Measurements from ENCODE around the gene FNDC3B.

GRCh38 chr3:172376402-172376801, 337.0 kb downstream of the FNDC3B start:
- no peak for TF ChIP-seq ZC3H11A (IDR thresholded peaks at IDR 0.05)
- no peak for TF ChIP-seq POLR2AphosphoS2 (conservative IDR thresholded peaks at IDR 0.05; ENCODE audit: low read length)
- TF ChIP-seq CEBPB (IDR thresholded peaks at IDR 0.05) = no peak
- no peak for TF ChIP-seq CTCF (IDR thresholded peaks at IDR 0.05)
- TF ChIP-seq EP300 (IDR thresholded peaks at IDR 0.05) = no peak
- TF ChIP-seq MAFK (IDR thresholded peaks at IDR 0.05; ENCODE audit: partially characterized antibody) = no peak
- no peak for TF ChIP-seq KDM1A (IDR thresholded peaks at IDR 0.05; ENCODE audit: low read depth)
- TF ChIP-seq CBX2 (IDR thresholded peaks at IDR 0.05; ENCODE audit: borderline replicate concordance, low read depth) = no peak
- TF ChIP-seq BHLHE40 (IDR thresholded peaks at IDR 0.05; ENCODE audit: low read depth, low read length) = no peak
- no peak for TF ChIP-seq POLR2A (IDR thresholded peaks at IDR 0.05; ENCODE audit: low read length)
- no peak for TF ChIP-seq REST (IDR thresholded peaks at IDR 0.05)

Data from A549 (cell line).